Medulla oblongata (tissue), 1 donor: ENCODE data around the gene NOXRED1.
A peak's percentile ranks its signal among the peaks of the same experiment; 100 is the strongest.

Experiments used
- DNase-seq: peaks from one replicate; pipeline ENCODE4 v3.0.0-alpha.2; 2015; ENCODE audit errors: extremely low spot score

Gene NOXRED1

GRCh38 chr14:77409131-77409533, 14.2 kb downstream of the NOXRED1 start:
- DNase-seq, result no peak

GRCh38 chr14:77407158-77407557, 16.2 kb downstream of the NOXRED1 start:
- DNase-seq, result peak; percentile 12

- DNase-seq, result no peak
Measured at GRCh38 chr14:77406718-77407117, 16.6 kb downstream of the NOXRED1 start.

- DNase-seq, result no peak
Measured at GRCh38 chr14:77406086-77406485, 17.2 kb downstream of the NOXRED1 start.

- DNase-seq, result no peak
Measured at GRCh38 chr14:77403768-77404167, 19.6 kb downstream of the NOXRED1 start.

- no peak for DNase-seq
Measured at GRCh38 chr14:77400216-77400615, 23.1 kb downstream of the NOXRED1 start.

- DNase-seq, result no peak
Measured at GRCh38 chr14:77390188-77390587, 33.1 kb downstream of the NOXRED1 start.

- no peak for DNase-seq
Measured at GRCh38 chr14:77378701-77379100, 44.6 kb downstream of the NOXRED1 start.

- no peak for DNase-seq
Measured at GRCh38 chr14:77377502-77377844, 45.9 kb downstream of the NOXRED1 start.

- DNase-seq, result peak; percentile 88
Measured at GRCh38 chr14:77376771-77377501, 46.4 kb downstream of the NOXRED1 start, which contains the start of the genes SAMD15 and TMED8. SAMD15 (plus strand) TSS chr14:77377379; CDS start chr14:77377419, 40 bp downstream. TMED8 (minus strand) TSS chr14:77377094; CDS start chr14:77377053, 41 bp downstream.

GRCh38 chr14:77375973-77376770, 47.2 kb downstream of the NOXRED1 start:
- DNase-seq, result no peak

- no peak for DNase-seq
Measured at GRCh38 chr14:77375164-77375950, 48.0 kb downstream of the NOXRED1 start.

- no peak for DNase-seq
Measured at GRCh38 chr14:77372304-77372841, 51.0 kb downstream of the NOXRED1 start.

GRCh38 chr14:77369285-77369684, 54.0 kb downstream of the NOXRED1 start:
- no peak for DNase-seq

- no peak for DNase-seq
Measured at GRCh38 chr14:77364146-77364545, 59.2 kb downstream of the NOXRED1 start.

GRCh38 chr14:77359626-77360025, 63.7 kb downstream of the NOXRED1 start:
- no peak for DNase-seq

GRCh38 chr14:77356899-77357298, 66.4 kb downstream of the NOXRED1 start:
- no peak for DNase-seq

GRCh38 chr14:77355811-77356210, 67.5 kb downstream of the NOXRED1 start:
- peak; percentile 27 for DNase-seq

- DNase-seq, result peak; percentile 75
Measured at GRCh38 chr14:77353469-77354141, 69.7 kb downstream of the NOXRED1 start.

GRCh38 chr14:77347751-77348150, 75.6 kb downstream of the NOXRED1 start:
- peak; percentile 38 for DNase-seq

- no peak for DNase-seq
Measured at GRCh38 chr14:77346495-77346894, 76.8 kb downstream of the NOXRED1 start.
